Liver (tissue), 3 donors: Measurements from ENCODE around the gene SF3B1.

Source experiments
- ATF3 ChIP-seq: IDR thresholded peaks from 2 replicates; pipeline ENCODE4 v1.6.1; 2016; ENCODE audit warnings: antibody characterized with exemption
- CTCF ChIP-seq: fragments of 150-350 bp; IDR thresholded peaks from 2 replicates; pipeline ENCODE4 v1.5.1; 2017; ENCODE audit warnings: improper control_type of control experiment, low read depth, low read length; ENCODE audit not compliant: missing input control
- EGR1 ChIP-seq, 2 donors: IDR thresholded peaks; 2 replicates each; pipeline ENCODE4 v1.6.1; 2016 to 2018; ENCODE audit warnings: antibody characterized with exemption in 2 of 2, low read depth in 2 of 2
- HNF4A ChIP-seq, 2 donors: conservative IDR thresholded peaks; 2 replicates each; pipeline ENCODE4 v1.6.1; 2016; ENCODE audit warnings: antibody characterized with exemption in 2 of 2, mild to moderate bottlenecking in 2 of 2
- HNF4G ChIP-seq: IDR thresholded peaks from 2 replicates; pipeline ENCODE4 v1.6.1; 2016; ENCODE audit warnings: antibody characterized with exemption
- MAX ChIP-seq: IDR thresholded peaks from 2 replicates; pipeline ENCODE4 v1.6.1; 2016; ENCODE audit warnings: antibody characterized with exemption
- RAD21 ChIP-seq, 2 donors: IDR thresholded peaks; 2 replicates each; pipeline ENCODE4 v1.6.1; 2016; ENCODE audit warnings: antibody characterized with exemption in 2 of 2, mild to moderate bottlenecking in 2 of 2
- RXRA ChIP-seq, 2 donors: IDR thresholded peaks; 2 replicates each; pipeline ENCODE4 v1.6.1; 2017 to 2018; ENCODE audit warnings: antibody characterized with exemption in 2 of 2, mild to moderate bottlenecking in 1 of 2
- SP1 ChIP-seq: IDR thresholded peaks from 2 replicates; pipeline ENCODE4 v1.6.1; 2018; ENCODE audit warnings: antibody characterized with exemption, mild to moderate bottlenecking
- TAF1 ChIP-seq: conservative IDR thresholded peaks from 2 replicates; pipeline ENCODE4 v1.6.1; 2016; ENCODE audit warnings: antibody characterized with exemption, mild to moderate bottlenecking
- YY1 ChIP-seq: IDR thresholded peaks from 2 replicates; pipeline ENCODE4 v1.6.1; 2016; ENCODE audit warnings: antibody characterized with exemption, mild to moderate bottlenecking
- ZBTB33 ChIP-seq: IDR thresholded peaks from 2 replicates; pipeline ENCODE4 v1.6.1; 2016; ENCODE audit warnings: antibody characterized with exemption
- donor health status: healthy.
- donor health status: healthy.

GRCh38 chr2:197369228-197369932 is 65.4 kb downstream of the SF3B1 start:
- no peak for TF ChIP-seq CTCF
- no peak for TF ChIP-seq RXRA (IDR thresholded peaks at IDR 0.05)
- no peak for TF ChIP-seq MAX
- no peak for TF ChIP-seq YY1
- no peak for TF ChIP-seq SP1
- no peak for TF ChIP-seq HNF4A (conservative IDR thresholded peaks at IDR 0.05)
- no peak for TF ChIP-seq EGR1 (IDR thresholded peaks at IDR 0.05; ENCODE audit: low read depth in 2 of 2)
- TF ChIP-seq TAF1 = no peak
- no peak for TF ChIP-seq ZBTB33
- TF ChIP-seq ATF3 = no peak
- TF ChIP-seq RAD21 (IDR thresholded peaks at IDR 0.05) = no peak
- TF ChIP-seq HNF4G = no peak
